Stimulated activated naive CD8-positive, alpha-beta T cell treated with anti-CD3 and anti-CD28 coated beads, Interleukin-15, Interleukin-2, amounts not matched to agents 100 ng/mL and 50 ng/mL, for 24 hours (primary cell): ENCODE measurements around the gene AK1.
"Not testable (repeated sequence)": the region's sequence is repeated elsewhere in the genome, so short reads cannot be mapped to it uniquely, and the experiment has no call there.

Experiments used
- H3K27ac Mint-ChIP-seq: one replicate; pipeline ENCODE4 v1.8.0; 2021; ENCODE audit warnings: mild to moderate bottlenecking, mixed read lengths
- H3K27me3 Mint-ChIP-seq: one replicate; pipeline ENCODE4 v1.8.0; 2021; ENCODE audit warnings: mixed read lengths
- H3K36me3 Mint-ChIP-seq: one replicate; pipeline ENCODE4 v1.8.0; 2021; ENCODE audit warnings: low read depth, mixed read lengths
- H3K4me1 Mint-ChIP-seq: one replicate; pipeline ENCODE4 v1.8.0; 2021; ENCODE audit warnings: low read depth, mixed read lengths
- H3K4me3 Mint-ChIP-seq: one replicate; pipeline ENCODE4 v1.8.0; 2021; ENCODE audit warnings: mild to moderate bottlenecking, mixed read lengths
- H3K9me3 Mint-ChIP-seq: one replicate; pipeline ENCODE4 v1.8.0; 2021; ENCODE audit warnings: mixed read lengths

Gene AK1

DNA sequence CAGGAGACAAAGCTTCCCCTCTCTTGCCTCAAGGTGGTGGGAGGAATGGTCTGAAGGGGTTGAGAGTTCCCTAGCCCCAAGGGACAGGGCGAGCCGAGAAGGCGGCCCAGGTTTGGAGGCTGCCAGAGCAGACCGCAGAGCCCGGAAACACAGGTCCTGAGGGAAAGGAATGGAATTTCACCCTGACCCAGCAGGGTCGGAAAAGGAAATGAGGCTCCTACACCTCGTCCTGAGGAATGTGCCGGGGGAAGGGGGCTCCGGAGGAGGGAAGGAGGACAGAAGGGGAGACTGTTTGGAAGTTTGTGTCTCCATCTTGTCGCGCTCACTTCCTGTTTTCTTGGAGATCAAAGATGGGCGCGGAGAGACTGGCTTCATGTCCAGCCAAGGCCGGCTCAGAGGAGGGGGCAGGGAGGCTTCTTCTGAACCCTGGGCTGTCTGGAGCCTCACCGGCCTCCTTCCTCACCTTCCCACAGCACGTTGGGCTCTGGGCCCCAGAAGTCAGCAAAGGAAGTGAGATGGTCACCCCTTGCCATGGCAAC is 32.6 kb downstream of the AK1 start:
- no peak overlapping the region for H3K4me3 Mint-ChIP-seq
- H3K27ac Mint-ChIP-seq, result no peak overlapping the region
- no peaks in the 10 kb centered on the region for H3K27me3 Mint-ChIP-seq
- no peaks in the 10 kb centered on the region for H3K4me1 Mint-ChIP-seq
- H3K9me3 Mint-ChIP-seq, result peaks cover 13% of the 10 kb centered on the region
- H3K36me3 Mint-ChIP-seq, result peaks cover 25% of the 10 kb centered on the region

- H3K27ac Mint-ChIP-seq, result no peak overlapping the region
- H3K4me3 Mint-ChIP-seq, result no peak overlapping the region
- H3K4me1 Mint-ChIP-seq, result peaks cover 4% of the 10 kb centered on the region
- no peaks in the 10 kb centered on the region for H3K27me3 Mint-ChIP-seq
- peaks cover 8% of the 10 kb centered on the region for H3K36me3 Mint-ChIP-seq
- no peaks in the 10 kb centered on the region for H3K9me3 Mint-ChIP-seq
Measured at GRCh38 chr9:127841087-127841835, 36.2 kb downstream of the AK1 start.

- H3K27me3 Mint-ChIP-seq, result no peaks in the 10 kb centered on the region
- H3K27ac Mint-ChIP-seq, result no peak overlapping the region
- H3K9me3 Mint-ChIP-seq, result no peaks in the 10 kb centered on the region
- H3K4me1 Mint-ChIP-seq, result peaks cover 20% of the 10 kb centered on the region
- peaks cover 8% of the 10 kb centered on the region for H3K36me3 Mint-ChIP-seq
- no peak overlapping the region for H3K4me3 Mint-ChIP-seq
Measured at GRCh38 chr9:127838375-127839078, 38.9 kb downstream of the AK1 start.

- Mint-ChIP-seq H3K9me3 (no peaks in the 10 kb centered on the region), H3K27me3 (no peaks in the 10 kb centered on the region)
Measured at GRCh38 chr9:127837346-127837745, 40.1 kb downstream of the AK1 start.

DNA sequence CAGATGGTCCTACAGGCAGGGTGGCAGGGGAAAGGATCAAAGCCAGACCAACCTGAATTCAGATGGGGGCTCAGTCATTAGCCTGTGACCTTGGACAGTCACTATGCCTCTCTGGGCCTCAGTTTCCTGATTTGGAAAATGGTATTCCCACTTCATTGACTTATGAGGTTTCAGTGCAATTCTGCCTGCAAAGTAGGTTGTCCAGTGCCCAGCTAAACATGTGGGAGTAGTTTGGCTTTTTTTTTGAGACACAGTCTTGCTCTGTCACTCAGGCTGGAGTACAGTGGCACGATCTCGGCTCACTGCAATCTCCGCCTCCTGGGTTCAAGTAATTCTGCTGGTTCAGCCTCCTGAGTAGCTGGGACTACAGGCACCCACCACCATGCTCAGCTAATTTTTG is 40.9 kb downstream of the AK1 start:
- not testable (repeated sequence) for H3K36me3 Mint-ChIP-seq, H3K27ac Mint-ChIP-seq, H3K4me3 Mint-ChIP-seq, H3K9me3 Mint-ChIP-seq, H3K27me3 Mint-ChIP-seq
- peaks cover 32% of the 10 kb centered on the region for H3K4me1 Mint-ChIP-seq

More at GRCh38 chr9:127837346-127837745, 40.1 kb downstream of the AK1 start:
- Mint-ChIP-seq H3K36me3 (peaks cover 8% of the 10 kb centered on the region), H3K4me3 (no peak overlapping the region), H3K27ac (no peak overlapping the region), H3K4me1 (peaks cover 30% of the 10 kb centered on the region)

GRCh38 chr9:127835991-127836516 is 41.4 kb downstream of the AK1 start:
- H3K9me3 Mint-ChIP-seq, result no peaks in the 10 kb centered on the region
- H3K36me3 Mint-ChIP-seq, result no peaks in the 10 kb centered on the region
- no peaks in the 10 kb centered on the region for H3K27me3 Mint-ChIP-seq
- H3K4me3 Mint-ChIP-seq, result no peak overlapping the region
- peak overlapping the region; percentile 65 for H3K27ac Mint-ChIP-seq
- peaks cover 32% of the 10 kb centered on the region for H3K4me1 Mint-ChIP-seq

DNA sequence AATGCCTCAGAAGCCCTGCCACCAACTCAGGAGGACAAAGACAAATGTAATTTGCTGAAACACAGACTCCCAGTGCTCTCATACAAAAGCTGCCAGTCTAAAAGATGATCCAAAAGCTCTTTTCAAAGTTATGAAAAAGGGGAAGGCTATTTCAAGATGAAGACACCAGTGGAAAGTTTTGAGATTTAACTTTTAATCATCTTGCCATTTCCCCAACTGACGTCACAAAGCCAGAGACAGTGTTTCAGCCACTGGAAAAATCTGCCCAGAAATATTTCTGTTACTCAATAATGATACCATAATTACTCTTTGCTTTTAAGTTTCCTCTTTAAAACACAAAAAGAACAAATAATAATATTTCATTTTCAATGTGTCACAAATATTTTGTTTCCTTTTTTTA is 43.9 kb downstream of the AK1 start:
- Mint-ChIP-seq H3K27ac (peak overlapping the region; percentile 77), H3K4me1 (peaks cover 32% of the 10 kb centered on the region), H3K4me3 (no peak overlapping the region), H3K9me3 (no peaks in the 10 kb centered on the region), H3K27me3 (no peaks in the 10 kb centered on the region), H3K36me3 (no peaks in the 10 kb centered on the region)

DNA sequence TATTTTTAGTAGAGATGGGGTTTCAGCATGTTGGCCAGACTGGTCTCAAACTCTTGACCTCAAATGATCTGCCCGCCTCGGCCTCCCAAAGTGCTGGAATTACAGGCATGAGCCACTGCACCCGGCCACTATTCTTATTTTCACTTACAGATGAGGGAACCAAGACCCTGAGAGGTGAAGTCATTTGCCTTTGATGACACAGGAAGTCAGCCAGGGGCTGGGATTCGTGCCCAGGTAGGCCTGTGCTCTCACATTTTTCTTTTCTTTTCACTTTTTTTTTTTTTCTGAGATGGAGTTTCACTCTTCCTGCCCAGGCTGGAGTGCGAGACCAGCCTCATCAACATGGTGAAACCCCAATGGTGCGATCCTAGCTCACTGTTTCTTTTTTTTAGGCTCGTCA is 45.2 kb downstream of the AK1 start:
- peak overlapping the region; percentile 74 for H3K27ac Mint-ChIP-seq
- no peaks in the 10 kb centered on the region for H3K27me3 Mint-ChIP-seq
- H3K4me3 Mint-ChIP-seq, result no peak overlapping the region
- H3K4me1 Mint-ChIP-seq, result peaks cover 32% of the 10 kb centered on the region
- no peaks in the 10 kb centered on the region for H3K36me3 Mint-ChIP-seq
- no peaks in the 10 kb centered on the region for H3K9me3 Mint-ChIP-seq

DNA sequence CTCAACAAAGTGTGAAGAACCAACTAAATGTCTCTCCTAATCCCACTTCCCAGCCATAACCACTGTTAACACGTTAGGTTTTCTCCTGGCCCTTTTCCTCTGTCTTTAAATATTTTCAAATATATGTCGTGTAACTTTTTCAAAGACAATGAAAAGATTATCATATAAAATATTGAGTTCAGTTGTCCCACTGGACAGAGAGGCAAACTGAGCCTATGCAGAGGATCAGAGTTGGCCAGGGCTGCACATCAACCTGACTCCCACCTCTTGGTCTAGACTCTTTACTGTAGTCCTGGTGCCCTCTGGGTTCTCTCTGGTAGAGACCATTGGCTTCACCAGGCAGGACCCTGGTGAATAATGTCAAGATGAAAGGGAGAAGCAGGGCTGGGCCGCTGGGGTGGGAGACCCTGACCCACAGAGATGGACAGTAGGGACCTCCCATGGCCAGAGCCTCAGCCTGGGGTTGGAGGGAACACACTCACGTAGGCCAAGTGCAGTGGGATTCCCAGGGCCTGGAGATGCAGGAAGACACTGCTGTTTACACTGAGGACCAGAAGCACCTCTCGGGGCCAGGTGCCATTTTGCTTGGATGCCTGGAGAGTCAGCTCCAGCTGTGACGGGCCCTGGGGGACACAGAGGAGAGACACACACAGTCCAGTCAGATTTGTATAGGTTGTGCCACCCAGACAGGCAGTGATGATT is 48.1 kb downstream of the AK1 start:
- H3K27ac Mint-ChIP-seq, result no peak overlapping the region
- H3K4me3 Mint-ChIP-seq, result no peak overlapping the region
- no peaks in the 10 kb centered on the region for H3K9me3 Mint-ChIP-seq
- H3K27me3 Mint-ChIP-seq, result no peaks in the 10 kb centered on the region
- H3K4me1 Mint-ChIP-seq, result peaks cover 16% of the 10 kb centered on the region
- no peaks in the 10 kb centered on the region for H3K36me3 Mint-ChIP-seq

- H3K9me3 Mint-ChIP-seq, result no peaks in the 10 kb centered on the region
- H3K27me3 Mint-ChIP-seq, result no peaks in the 10 kb centered on the region
- H3K27ac Mint-ChIP-seq, result no peak overlapping the region
- H3K36me3 Mint-ChIP-seq, result no peaks in the 10 kb centered on the region
- H3K4me1 Mint-ChIP-seq, result peaks cover 11% of the 10 kb centered on the region
- no peak overlapping the region for H3K4me3 Mint-ChIP-seq
Measured at GRCh38 chr9:127828262-127829031, 49.0 kb downstream of the AK1 start.

DNA sequence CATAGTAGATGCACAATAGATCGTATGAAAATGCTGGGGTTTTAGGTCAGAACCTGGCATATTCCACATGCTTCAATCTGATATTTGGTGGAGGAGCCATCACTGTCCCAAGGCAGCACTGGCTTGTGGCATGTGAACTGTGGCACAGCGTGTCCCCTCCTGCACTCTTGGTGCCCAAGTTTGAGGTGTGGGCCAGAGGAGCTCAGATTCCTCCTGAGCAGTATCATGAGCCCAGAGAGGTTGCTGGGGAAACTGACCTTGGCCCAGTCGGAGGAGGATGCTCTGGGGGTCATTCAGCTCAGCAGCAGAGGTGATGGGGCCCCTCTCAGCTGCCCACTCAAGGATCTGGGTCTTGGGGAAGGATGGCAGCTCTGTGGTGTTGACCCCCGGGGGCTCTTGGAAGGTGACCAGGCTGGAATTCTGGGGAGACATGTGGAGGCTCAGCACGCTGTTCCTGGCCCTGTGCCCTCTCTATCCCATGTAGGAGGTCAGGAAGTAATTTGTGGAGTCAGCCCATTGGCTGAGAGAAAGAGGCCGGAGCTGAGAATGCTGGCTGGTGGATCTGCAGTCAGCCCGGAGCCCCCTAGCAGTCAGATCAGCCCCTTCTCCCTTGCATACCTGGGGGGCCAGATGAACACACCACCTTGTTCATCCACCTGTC is 51.1 kb downstream of the AK1 start:
- Mint-ChIP-seq H3K27ac (no peak overlapping the region), H3K9me3 (no peaks in the 10 kb centered on the region), H3K27me3 (no peaks in the 10 kb centered on the region), H3K36me3 (peaks cover 4% of the 10 kb centered on the region), H3K4me1 (no peaks in the 10 kb centered on the region), H3K4me3 (no peak overlapping the region)

- no peaks in the 10 kb centered on the region for H3K4me1 Mint-ChIP-seq
- H3K27ac Mint-ChIP-seq, result no peak overlapping the region
Measured at GRCh38 chr9:127825319-127826051, 52.0 kb downstream of the AK1 start.

GRCh38 chr9:127822108-127822507 is 55.4 kb downstream of the AK1 start:
- peaks cover 17% of the 10 kb centered on the region for H3K36me3 Mint-ChIP-seq
- no peak overlapping the region for H3K4me3 Mint-ChIP-seq
- no peak overlapping the region for H3K27ac Mint-ChIP-seq
- no peaks in the 10 kb centered on the region for H3K27me3 Mint-ChIP-seq
- H3K4me1 Mint-ChIP-seq, result no peaks in the 10 kb centered on the region
- H3K9me3 Mint-ChIP-seq, result no peaks in the 10 kb centered on the region

More at GRCh38 chr9:127825319-127826051, 52.0 kb downstream of the AK1 start:
- no peaks in the 10 kb centered on the region for H3K9me3 Mint-ChIP-seq
- no peak overlapping the region for H3K4me3 Mint-ChIP-seq
- H3K27me3 Mint-ChIP-seq, result no peaks in the 10 kb centered on the region
- peaks cover 4% of the 10 kb centered on the region for H3K36me3 Mint-ChIP-seq
